HG03521 (cell line): ENCODE measurements around the gene NOLC1.
"Not testable (repeated sequence)": the region's sequence is repeated elsewhere in the genome, so short reads cannot be mapped to it uniquely, and the experiment has no call there.

Experiments
- ATAC-seq: cut with Tn5 transposase; IDR thresholded peaks from one replicate; pipeline ENCODE4 v1.9.1; 2021; ENCODE audit warnings: mild to moderate bottlenecking, moderate library complexity; ENCODE audit not compliant: unreplicated experiment

Gene NOLC1

GRCh38 chr10:102153093-102153620 is 968 bp downstream of the NOLC1 start:
- no peak for ATAC-seq

DNA sequence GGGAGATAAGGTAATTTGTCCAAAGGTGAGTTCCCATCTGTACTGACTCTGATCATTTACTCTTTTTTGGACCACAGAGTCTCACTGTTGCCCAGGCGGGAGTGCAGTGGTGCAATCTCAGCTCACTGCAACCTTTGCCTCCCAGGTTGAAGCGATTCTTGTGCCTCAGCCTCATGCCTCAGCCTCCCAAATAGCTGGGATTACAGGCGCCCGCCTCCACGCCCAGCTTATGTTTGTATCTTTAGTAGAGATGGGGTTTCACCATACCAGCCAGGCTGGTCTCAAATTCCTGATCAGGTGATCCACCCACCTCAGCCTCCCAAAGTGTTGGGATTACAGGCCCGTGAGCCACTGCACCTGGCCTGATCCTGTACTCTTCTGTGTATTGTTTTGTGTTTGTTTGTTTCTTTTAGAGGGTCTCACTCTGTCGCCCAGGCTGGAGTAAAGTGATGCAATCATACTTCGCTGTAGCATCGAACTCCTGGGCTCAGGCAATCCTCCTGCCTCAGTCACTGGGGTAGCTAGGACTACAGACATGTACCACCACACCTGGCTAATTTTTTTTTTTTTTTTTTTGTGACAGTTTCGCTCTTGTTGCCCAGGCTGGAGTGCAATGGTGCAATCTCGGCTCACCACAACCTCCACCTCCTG is 2.4 kb downstream of the NOLC1 start:
- ATAC-seq = no peak

- no peak for ATAC-seq
Measured at GRCh38 chr10:102157224-102157623, 5.0 kb downstream of the NOLC1 start.

DNA sequence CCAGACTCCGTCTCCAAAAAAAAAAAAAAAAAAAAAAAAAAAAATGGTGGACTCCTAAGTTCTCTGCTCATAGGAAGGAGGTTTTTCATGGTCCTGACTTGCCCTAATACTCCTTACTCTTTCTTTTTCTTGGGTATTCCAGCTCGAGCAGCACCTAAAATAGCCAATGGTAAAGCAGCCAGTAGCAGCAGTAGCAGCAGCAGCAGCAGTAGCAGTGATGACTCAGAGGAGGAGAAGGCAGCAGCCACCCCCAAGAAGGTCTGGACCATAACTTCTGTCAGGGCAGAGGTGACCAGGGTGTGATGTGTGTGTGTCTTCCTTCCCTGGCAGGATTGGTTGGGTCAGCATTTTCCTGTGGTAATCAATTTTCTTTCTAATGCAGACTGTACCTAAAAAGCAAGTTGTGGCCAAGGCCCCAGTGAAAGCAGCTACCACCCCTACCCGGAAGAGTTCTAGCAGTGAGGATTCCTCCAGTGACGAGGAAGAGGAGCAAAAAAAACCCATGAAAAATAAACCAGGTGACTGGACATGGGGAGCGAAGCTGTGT is 6.9 kb downstream of the NOLC1 start:
- ATAC-seq = no peak

DNA sequence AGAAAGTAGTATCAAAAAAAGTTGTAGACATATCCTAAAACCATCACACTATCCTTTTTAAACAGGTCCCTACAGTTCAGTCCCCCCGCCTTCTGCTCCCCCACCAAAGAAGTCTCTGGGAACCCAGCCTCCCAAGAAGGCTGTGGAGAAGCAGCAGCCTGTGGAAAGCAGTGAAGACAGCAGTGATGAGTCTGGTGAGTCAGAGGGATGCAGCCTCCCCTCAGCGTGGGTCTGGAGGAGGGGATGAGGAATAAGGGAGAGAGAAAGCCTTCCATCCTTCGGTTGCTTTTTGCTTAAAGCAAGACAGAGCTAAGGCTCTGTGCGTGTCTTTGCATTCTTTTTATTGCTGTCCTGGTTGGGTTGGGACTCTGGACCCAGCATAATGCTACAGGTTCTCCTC is 7.6 kb downstream of the NOLC1 start:
- ATAC-seq = no peak

DNA sequence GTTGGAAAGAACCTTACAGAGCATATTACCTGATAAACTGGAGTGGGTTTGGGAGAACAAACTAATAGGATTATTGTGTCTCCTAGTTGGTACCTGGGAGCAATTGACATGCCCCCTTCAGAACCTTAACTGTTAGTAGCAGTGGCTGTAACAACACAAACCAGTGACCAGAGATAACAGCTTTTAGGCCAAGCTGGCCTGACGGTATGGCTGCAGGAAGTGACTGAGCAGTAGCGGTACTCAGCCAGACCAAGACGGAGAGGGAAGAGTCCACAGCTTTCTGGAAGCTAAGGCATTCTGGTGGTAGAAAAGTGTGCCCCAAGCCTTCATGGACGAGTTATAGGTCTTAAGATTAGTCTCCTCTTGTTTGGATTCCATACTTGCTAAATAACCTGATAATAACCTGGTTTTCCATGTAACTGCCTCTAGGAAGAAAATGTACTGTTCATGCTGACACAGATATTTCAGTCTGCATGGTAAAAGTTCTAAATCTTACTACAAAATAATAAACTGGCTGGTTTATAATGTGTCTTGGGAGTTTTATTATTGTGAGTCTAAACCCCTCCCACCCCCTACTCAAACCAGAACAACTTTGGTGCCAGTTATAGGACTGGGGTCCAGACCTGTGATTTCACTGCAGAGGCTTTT is 11.3 kb downstream of the NOLC1 start:
- ATAC-seq = no peak

GRCh38 chr10:102167861-102168260 is 15.7 kb downstream of the NOLC1 start:
- ATAC-seq = no peak

GRCh38 chr10:102170602-102171001 is 18.4 kb downstream of the NOLC1 start:
- ATAC-seq = no peak

DNA sequence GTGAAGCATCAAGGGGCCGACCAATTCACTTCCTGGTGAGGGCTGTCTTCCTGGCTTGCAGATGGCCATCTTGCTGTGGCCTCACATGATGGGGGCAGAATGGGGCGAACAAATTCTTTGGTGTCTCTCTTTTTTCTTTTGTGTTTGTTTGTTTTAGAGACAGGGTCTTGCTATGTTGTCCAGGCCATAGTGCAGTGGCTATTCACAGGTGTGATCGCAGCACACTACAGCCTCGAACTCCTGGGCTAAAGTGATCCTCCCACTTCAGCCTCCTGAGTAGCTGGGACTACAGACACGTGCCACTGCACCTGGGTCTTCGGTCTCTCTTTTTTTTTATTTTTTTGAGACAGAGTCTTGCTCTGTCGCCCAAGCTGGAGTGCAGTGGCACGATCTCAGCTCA is 20.1 kb downstream of the NOLC1 start:
- no peak for ATAC-seq

DNA sequence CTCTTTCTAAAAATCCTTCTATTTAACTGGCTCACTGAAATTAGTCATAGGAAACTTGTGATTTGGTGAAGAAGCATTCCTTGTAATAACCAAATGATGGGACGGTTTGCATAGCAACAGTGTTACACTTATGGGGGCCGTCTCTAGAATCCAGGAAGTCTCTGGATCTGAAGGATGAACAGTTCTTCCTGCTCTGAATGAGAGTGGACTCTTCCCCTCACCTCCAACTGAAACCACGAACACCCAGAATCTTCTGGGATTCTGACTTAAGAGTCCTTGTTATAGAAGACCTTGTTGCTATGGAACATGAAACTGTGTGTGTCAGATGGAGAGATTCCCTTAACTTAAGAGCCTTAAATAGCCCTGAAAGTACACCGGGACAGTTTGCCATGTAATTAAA is 23.2 kb downstream of the NOLC1 start:
- no peak for ATAC-seq

DNA sequence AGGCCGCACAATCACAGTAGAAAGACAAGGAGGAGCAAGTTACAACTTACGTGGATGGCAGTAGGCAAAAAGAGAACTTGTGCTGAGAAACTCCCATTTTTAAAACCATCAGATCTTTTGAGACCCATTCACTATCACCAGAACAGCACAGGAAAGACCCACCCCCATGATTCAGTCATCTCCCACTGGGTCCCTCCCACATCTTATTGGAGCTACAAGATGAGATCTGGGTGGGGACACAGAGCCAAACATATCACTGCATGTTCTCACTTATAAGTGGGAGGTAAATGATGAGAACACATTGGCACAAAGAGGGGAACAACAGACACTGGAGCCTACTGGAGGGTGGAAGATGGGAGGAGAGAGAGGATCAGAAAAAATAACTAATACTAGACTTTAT is 32.4 kb downstream of the NOLC1 start:
- ATAC-seq = no peak

DNA sequence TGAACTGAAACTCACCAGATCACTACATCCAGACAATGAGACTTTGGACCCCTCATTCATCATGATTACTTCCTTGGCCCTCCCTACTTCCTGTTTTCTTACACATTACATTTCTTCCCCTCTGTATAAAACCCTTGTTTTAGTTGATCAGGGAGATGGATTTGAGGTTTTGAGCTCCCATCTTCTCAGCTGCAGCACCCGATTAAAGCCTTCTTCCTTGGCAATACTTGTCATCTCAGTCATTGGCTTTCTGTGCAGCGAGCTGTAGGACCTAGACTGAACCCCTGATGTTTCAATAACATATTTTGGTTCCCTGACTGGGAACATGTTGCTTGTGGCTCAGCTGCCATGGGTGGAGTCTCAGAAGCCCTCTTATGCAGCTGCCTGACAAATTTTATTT is 33.1 kb downstream of the NOLC1 start:
- no peak for ATAC-seq

- no peak for ATAC-seq
Measured at GRCh38 chr10:102185811-102186527, 33.8 kb downstream of the NOLC1 start.

- ATAC-seq = no peak
Measured at GRCh38 chr10:102188298-102188940, 36.2 kb downstream of the NOLC1 start.

DNA sequence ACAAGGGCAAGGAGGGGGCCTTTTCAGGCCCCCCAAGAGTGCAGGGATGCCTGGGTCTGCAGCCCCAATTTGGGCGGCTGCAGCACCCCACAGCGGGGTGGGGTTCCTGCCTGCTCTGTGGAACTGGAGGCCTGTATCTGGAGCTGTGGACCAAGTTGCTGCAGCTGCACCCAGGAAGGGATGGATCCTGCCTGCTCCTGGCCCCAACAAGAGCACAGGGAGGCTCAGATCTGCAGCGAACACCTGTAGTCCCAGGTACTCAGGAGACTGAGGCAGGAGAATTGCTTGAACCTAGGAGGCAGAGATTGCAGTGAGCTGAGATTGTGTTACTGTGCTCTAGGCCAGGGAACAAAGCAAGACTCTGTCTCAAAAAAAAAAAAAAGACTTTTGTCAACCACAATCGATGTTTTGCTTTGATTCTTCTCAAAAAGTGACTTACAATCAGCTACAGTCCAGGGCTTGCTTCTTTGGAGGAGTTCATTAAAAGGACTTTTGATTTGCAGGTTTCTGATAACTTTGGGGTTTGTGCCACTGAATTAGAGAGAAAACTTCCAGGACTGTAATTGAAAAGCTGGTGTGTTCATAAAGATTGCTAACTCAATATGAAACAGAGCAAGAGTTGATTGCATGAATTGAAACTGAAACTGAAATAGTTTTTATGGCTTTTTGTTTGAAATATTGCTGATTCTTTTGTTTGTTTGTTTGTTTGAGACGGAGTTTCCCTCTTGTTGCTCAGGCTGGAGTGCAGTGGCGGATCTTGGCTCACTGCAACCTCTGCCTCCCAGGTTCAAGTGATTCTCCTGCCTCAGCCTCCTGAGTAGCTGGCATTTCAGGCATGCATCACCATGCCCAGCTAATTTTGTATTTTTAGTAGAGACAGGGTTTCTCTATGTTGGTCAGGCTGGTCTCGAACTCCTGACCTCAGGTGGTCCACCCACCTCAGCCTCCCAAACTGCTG is 37.0 kb downstream of the NOLC1 start:
- ATAC-seq = not testable (repeated sequence)

- ATAC-seq = no peak
Measured at GRCh38 chr10:102191956-102192355, 39.8 kb downstream of the NOLC1 start.

DNA sequence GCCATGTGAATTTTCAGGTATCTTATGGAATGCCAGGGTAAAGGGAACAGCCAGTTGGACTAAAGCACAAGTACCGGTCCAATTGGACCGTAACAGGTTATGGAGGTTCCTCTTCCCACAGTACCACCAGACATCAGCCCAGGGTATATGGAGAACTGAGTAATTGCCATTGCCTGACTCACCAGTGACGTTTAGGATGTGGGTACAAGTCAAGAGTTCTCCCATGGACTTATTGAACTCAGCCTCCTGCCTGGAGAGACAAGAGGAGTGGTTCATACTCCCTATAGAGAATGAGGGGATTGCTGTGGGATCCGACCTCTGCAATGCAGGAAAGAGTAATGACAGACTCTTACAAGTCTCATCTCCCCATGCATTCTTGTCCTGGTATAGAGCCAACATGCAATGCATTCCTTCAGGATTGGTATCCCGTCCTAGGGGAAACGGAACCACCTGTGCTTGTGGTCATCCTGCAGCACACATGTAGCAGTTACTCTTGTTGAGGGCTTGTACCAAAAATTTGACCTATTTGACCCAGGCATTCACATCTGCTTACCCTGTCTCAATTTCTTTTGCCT is 43.2 kb downstream of the NOLC1 start:
- ATAC-seq = no peak

- no peak for ATAC-seq
Measured at GRCh38 chr10:102196893-102197292, 44.7 kb downstream of the NOLC1 start.

- ATAC-seq = no peak
Measured at GRCh38 chr10:102198027-102198426, 45.8 kb downstream of the NOLC1 start.
